Endothelial cell of umbilical vein (primary cell): ENCODE measurements around the gene MED12. TPM values are rescaled to one million over a fixed set of nuclear protein-coding genes. Genes with fewer than 3 reads are reported as not detected.
A peak's percentile ranks its signal among the peaks of the same experiment; 100 is the strongest.

ENCODE experiments used
- BruUV-seq: library from RNA; stranded (reverse); fragments of 400-500 nt; replicated peaks from 2 replicates; lab custom pipeline; 2021; lab: Mats Ljungman, UMichigan
- CTCF ChIA-PET: fragments of 300-600, 350-600 bp; sonication (Branson Sonifier 250); formaldehyde crosslinking; loops from one replicate; lab custom pipeline; 2021; ENCODE audit warnings: antibody characterized with exemption, inconsistent platforms; lab: Charles Lee
- POLR2A ChIA-PET: fragments of 300-600, 350-600 bp; sonication (Branson Sonifier 250); formaldehyde crosslinking; loops from one replicate; lab custom pipeline; 2021; ENCODE audit warnings: antibody characterized with exemption, inconsistent platforms; lab: Charles Lee
- DNase-seq: peaks from one replicate; pipeline ENCODE4 v3.0.0-alpha.2; 2011; ENCODE audit warnings: low read depth, low spot score
- FAIRE-seq: peaks from 2 replicates; lab custom pipeline; 2011; peaks lifted over from hg19 to GRCh38; lab: Jason Lieb, UNC
- H2AFZ ChIP-seq: 2 replicates; pipeline ENCODE4 v1.6.0; 2012; ENCODE audit warnings: low read depth, low read length, control low read depth, inconsistent platforms
- H3K27ac ChIP-seq: 2 replicates; pipeline ENCODE4 v1.5.1; 2011; ENCODE audit warnings: low read depth, mild to moderate bottlenecking, control low read depth, low read length, moderate library complexity; ENCODE audit not compliant: insufficient read depth
- H3K27me3 ChIP-seq, 2 experiments: 2 replicates each; pipeline versions ENCODE4 v1.6.0 to v1.6.1; 2011; ENCODE audit warnings: low read length in 2 of 2, mixed read lengths in 1 of 2; ENCODE audit not compliant: control insufficient read depth in 2 of 2, insufficient read depth in 2 of 2
- H3K36me3 ChIP-seq, 2 experiments: 2 replicates in 1 of 2; 3 replicates in 1 of 2; pipeline ENCODE4 v1.5.1; 2011; ENCODE audit warnings: low read length in 2 of 2, mild to moderate bottlenecking in 1 of 2, moderate library complexity in 1 of 2; ENCODE audit not compliant: control insufficient read depth in 2 of 2, insufficient read depth in 2 of 2; ENCODE audit errors: extremely low read depth in 1 of 2
- H3K4me1 ChIP-seq: 3 replicates; pipeline ENCODE4 v1.5.1; 2011; ENCODE audit warnings: mild to moderate bottlenecking, low read length; ENCODE audit not compliant: control insufficient read depth, insufficient read depth; ENCODE audit errors: extremely low read depth
- H3K4me2 ChIP-seq: 2 replicates; pipeline ENCODE4 v1.6.1; 2011; ENCODE audit warnings: low read length, control low read depth, mixed read lengths; ENCODE audit not compliant: insufficient read depth
- H3K4me3 ChIP-seq, 3 experiments: fragments of 200-600 bp in 1 of 3; sonication (generic), shearing (Covaris generic) in 1 of 3; replicated peaks in 1 of 3; 2 replicates each; pipeline ENCODE4 v1.5.1; 2011 to 2016; ENCODE audit warnings: control low read depth in 3 of 3, low read length in 3 of 3, mild to moderate bottlenecking in 2 of 3, inconsistent platforms in 1 of 3, low read depth in 1 of 3, moderate library complexity in 1 of 3; ENCODE audit not compliant: insufficient read depth in 1 of 3
- H3K79me2 ChIP-seq: 2 replicates; pipeline ENCODE4 v1.6.0; 2012; ENCODE audit warnings: low read length, inconsistent platforms; ENCODE audit not compliant: control insufficient read depth, insufficient read depth
- H3K9ac ChIP-seq: replicated peaks from 2 replicates; pipeline ENCODE3; 2011; ENCODE audit warnings: low read length, control low read depth; ENCODE audit not compliant: insufficient read depth; ENCODE audit errors: extremely low read depth
- H3K9me1 ChIP-seq: replicated peaks from 3 replicates; pipeline ENCODE4 v1.6.0; 2011; ENCODE audit warnings: mild to moderate bottlenecking, low read length; ENCODE audit not compliant: control insufficient read depth, insufficient read depth; ENCODE audit errors: extremely low read depth
- H3K9me3 ChIP-seq: replicated peaks from 2 replicates; pipeline ENCODE4 v1.5.1; 2012; ENCODE audit warnings: low read length, inconsistent platforms; ENCODE audit not compliant: control insufficient read depth, insufficient read depth
- H4K20me1 ChIP-seq: replicated peaks from 2 replicates; pipeline ENCODE3; 2011; ENCODE audit warnings: mild to moderate bottlenecking, low read length; ENCODE audit not compliant: control insufficient read depth, insufficient read depth; ENCODE audit errors: extremely low read depth
- EZH2 ChIP-seq: IDR thresholded peaks from 2 replicates; pipeline ENCODE4 v1.6.1; 2012; ENCODE audit warnings: borderline replicate concordance, low read depth, mild to moderate bottlenecking, moderate library complexity, low read length, inconsistent platforms; ENCODE audit not compliant: severe bottlenecking
- FOS ChIP-seq: IDR thresholded peaks from 2 replicates; pipeline ENCODE4 v1.6.1; 2011; ENCODE audit warnings: mild to moderate bottlenecking, low read length, moderate library complexity, borderline replicate concordance; ENCODE audit not compliant: insufficient read depth
- GATA2 ChIP-seq: IDR thresholded peaks from 2 replicates; pipeline ENCODE4 v1.7.0; 2011; ENCODE audit warnings: low read depth, mild to moderate bottlenecking, moderate library complexity, mixed read lengths, low read length; ENCODE audit not compliant: insufficient read length, insufficient read depth
- JUN ChIP-seq: IDR thresholded peaks from 2 replicates; pipeline ENCODE4 v1.6.1; 2011; ENCODE audit warnings: borderline replicate concordance, low read depth; ENCODE audit not compliant: insufficient read length, insufficient read depth
- MYC ChIP-seq: IDR thresholded peaks from one replicate; pipeline ENCODE4 v1.6.1; 2011; ENCODE audit warnings: mild to moderate bottlenecking, low read depth, low read length
- POLR2A ChIP-seq: IDR thresholded peaks from 2 replicates; pipeline ENCODE4 v1.6.1; 2012; ENCODE audit warnings: low read depth, mild to moderate bottlenecking, control low read depth, low read length
- POLR2AphosphoS5 ChIP-seq: IDR thresholded peaks from 2 replicates; pipeline ENCODE4 v1.6.1; 2012; ENCODE audit warnings: low read depth, mild to moderate bottlenecking, control low read depth, low read length, moderate library complexity; ENCODE audit not compliant: insufficient read depth
- dilution Hi-C: fragments of 300-500 bp; cut with MboI; formaldehyde crosslinking; loops from one replicate; pipeline ENCODE4 v1.15.0; 2019; ENCODE audit warnings: low sequenced_read_pairs; ENCODE audit not compliant: extremely low pct_ligation_motif_present
- intact Hi-C: fragments of 100-400 bp; cut with micrococcal nuclease; formaldehyde crosslinking; loops from one replicate; pipeline ENCODE4 v1.10.0; 2022
- polyA plus RNA-seq, 4 experiments: library from polyadenylated mRNA; depleted of rRNA in 3 of 4; stranded (reverse) in 3 of 4; unstranded in 1 of 4; fragments of >200 nt; gene quantifications; 2 replicates each; pipeline versions ENCODE4 v1.2.1 to v1.2.3, GENCODE V29; 2011 to 2012; ENCODE audit warnings: missing spikeins in 1 of 4
- total RNA-seq: library from RNA; stranded (reverse); gene quantifications from 2 replicates; pipeline ENCODE4 v1.2.3, GENCODE V29; 2021
- TF ChIP-seq, protein P1 (sequence below): IDR thresholded peaks from 2 replicates; pipeline ENCODE4 v1.6.1; 2011; ENCODE audit not compliant: insufficient read depth, insufficient read length
- TF ChIP-seq, protein P2 (sequence below), 2 donors: IDR thresholded peaks; 1 replicate in 1 of 2; 2 replicates in 1 of 2; pipeline ENCODE4 v1.5.1; 2011; ENCODE audit warnings: low read length in 2 of 2, mild to moderate bottlenecking in 2 of 2, moderate library complexity in 2 of 2, control low read depth in 1 of 2, inconsistent platforms in 1 of 2, low read depth in 1 of 2; ENCODE audit not compliant: insufficient read depth in 1 of 2; ENCODE audit errors: extremely low read depth in 1 of 2

The MED12 gene
- total and polyA plus RNA-seq, 2 donors (not counting 3 experiments of a cell fraction or from before 2014, with no cell fraction given), result 28.1 to 65.3 TPM

DNA sequence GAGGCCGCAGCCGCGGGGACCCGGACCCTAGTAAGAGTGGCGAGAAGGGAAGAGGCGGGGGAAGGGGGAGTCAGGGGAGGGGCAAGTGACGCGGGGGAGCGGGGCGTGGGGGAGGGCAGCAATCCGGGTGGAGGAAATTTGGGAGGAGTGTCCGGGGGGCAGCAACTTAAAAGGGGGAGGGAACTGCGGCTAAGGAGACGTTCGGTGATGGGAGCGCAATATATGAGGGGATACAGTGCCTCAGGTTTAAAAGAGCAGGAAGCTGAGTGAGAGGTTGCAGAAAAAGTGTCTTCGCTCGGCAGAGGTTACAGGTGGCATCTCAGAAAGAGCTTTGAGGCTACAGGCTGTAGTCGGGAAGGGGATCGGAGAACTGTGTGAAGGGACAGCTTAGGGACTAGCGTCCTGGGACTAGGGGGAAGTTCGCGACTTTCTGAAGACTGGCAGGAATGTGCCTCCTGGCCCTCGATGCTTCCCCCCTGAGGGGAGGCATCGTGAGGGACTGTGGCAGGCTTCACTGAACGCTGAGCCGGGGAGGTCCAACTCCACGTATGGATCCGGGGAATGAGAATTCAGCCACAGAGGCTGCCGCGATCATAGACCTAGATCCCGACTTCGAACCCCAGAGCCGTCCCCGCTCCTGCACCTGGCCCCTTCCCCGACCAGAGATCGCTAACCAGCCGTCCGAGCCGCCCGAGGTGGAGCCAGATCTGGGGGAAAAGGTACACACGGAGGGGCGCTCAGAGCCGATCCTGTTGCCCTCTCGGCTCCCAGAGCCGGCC is 22.2 kb upstream of the MED12 start:
- DNase-seq (peak; percentile 37), FAIRE-seq (peak; percentile 44)
- ChIA-PET POLR2A (no interaction called here), CTCF (no interaction called here)
- no peaks in the 10 kb centered on the region for H3K79me2 ChIP-seq
- TF ChIP-seq EZH2 (no peak), GATA2 (no peak), POLR2A (no peak), FOS (no peak), POLR2AphosphoS5 (no peak), MYC (no peak), JUN (no peak)
- TF ChIP-seq, protein P1, sequence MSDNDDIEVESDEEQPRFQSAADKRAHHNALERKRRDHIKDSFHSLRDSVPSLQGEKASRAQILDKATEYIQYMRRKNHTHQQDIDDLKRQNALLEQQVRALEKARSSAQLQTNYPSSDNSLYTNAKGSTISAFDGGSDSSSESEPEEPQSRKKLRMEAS, result no peak
- TF ChIP-seq, protein P2, sequence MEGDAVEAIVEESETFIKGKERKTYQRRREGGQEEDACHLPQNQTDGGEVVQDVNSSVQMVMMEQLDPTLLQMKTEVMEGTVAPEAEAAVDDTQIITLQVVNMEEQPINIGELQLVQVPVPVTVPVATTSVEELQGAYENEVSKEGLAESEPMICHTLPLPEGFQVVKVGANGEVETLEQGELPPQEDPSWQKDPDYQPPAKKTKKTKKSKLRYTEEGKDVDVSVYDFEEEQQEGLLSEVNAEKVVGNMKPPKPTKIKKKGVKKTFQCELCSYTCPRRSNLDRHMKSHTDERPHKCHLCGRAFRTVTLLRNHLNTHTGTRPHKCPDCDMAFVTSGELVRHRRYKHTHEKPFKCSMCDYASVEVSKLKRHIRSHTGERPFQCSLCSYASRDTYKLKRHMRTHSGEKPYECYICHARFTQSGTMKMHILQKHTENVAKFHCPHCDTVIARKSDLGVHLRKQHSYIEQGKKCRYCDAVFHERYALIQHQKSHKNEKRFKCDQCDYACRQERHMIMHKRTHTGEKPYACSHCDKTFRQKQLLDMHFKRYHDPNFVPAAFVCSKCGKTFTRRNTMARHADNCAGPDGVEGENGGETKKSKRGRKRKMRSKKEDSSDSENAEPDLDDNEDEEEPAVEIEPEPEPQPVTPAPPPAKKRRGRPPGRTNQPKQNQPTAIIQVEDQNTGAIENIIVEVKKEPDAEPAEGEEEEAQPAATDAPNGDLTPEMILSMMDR (IDR thresholded peaks at IDR 0.05; ENCODE audit: extremely low read depth in 1 of 2, insufficient read depth in 1 of 2, low read depth in 1 of 2, low read length in 2 of 2), result no peak
- peaks cover 0 to 1% of the 10 kb centered on the region in 2 experiments for H3K27me3 ChIP-seq
- no peaks in the 10 kb centered on the region for H4K20me1 ChIP-seq
- intact Hi-C loops (loop anchor here (1.0 kb wide), 1 partner anchor 28 kb away; the partner anchor contains the start of gene SNX12), dilution Hi-C loops (no loop called here)
- H3K9me1 ChIP-seq, result no peaks in the 10 kb centered on the region
- BruUV-seq, result no TSS peak
- peak overlapping the region; percentile 90 for H2AFZ ChIP-seq
- H3K9ac ChIP-seq, result peak overlapping the region; percentile 37
- peaks cover 6% of the 10 kb centered on the region for H3K4me1 ChIP-seq
- H3K9me3 ChIP-seq, result no peaks in the 10 kb centered on the region
- H3K4me3 ChIP-seq, result peak overlapping the region; percentile 28 to 67 (median 45)
- H3K4me2 ChIP-seq, result peak overlapping the region; percentile 82
- H3K36me3 ChIP-seq, result no peaks in the 10 kb centered on the region
- no peak overlapping the region for H3K27ac ChIP-seq
